A549 treated with GW870086 at 1 μM for 4 hours (cell line): ENCODE measurements around the gene KLC3. TPM values are rescaled to one million over a fixed set of nuclear protein-coding genes. Genes with fewer than 3 reads are reported as not detected.

Experiments used
- total RNA-seq: library from RNA; stranded (reverse); fragments of 200-300 nt; extraction: Qiagen RNA extraction; gene quantifications from 5 replicates; pipeline ENCODE4 v1.2.3, GENCODE V29; 2022; ENCODE audit warnings: low read depth

The KLC3 gene
- 0.41 to 0.78 TPM (median 0.65 TPM) in 5 replicates for total RNA-seq

GRCh38 chr19:45340232-45340898 lies at the start of gene KLC3:
TSS of gene KLC3 (plus strand) at chr19:45340750. CDS start at chr19:45345542, 4,792 bp downstream.

GRCh38 chr19:45322744-45323281 lies 17.7 kb upstream of the KLC3 start, which contains the start of gene CKM:
TSS of gene CKM (minus strand) at chr19:45322875. CDS start at chr19:45319713, 3,162 bp downstream.

GRCh38 chr19:45370410-45371204 lies 30.1 kb downstream of the KLC3 start, which contains the start of gene ERCC2:
TSS of gene ERCC2 (minus strand) at chr19:45370573. CDS start at chr19:45370540, 33 bp downstream.

Other genes starting within 250 kb of the KLC3 start
- 23.0 to 34.7 TPM (median 34.0 TPM) in 5 replicates for gene PPP1R37, start 247.6 kb upstream of the KLC3 start, total RNA-seq
- gene NKPD1, start 179.8 kb upstream of the KLC3 start, total RNA-seq = 0.17 to 0.34 TPM (median 0.28 TPM) in 5 replicates
- 39.1 to 47.2 TPM (median 42.7 TPM) in 5 replicates for gene TRAPPC6A, start 162.5 kb upstream of the KLC3 start, total RNA-seq
- gene BLOC1S3, start 162.0 kb upstream of the KLC3 start, total RNA-seq = 14.5 to 19.8 TPM (median 17.6 TPM) in 5 replicates
- gene EXOC3L2, start 95.3 kb upstream of the KLC3 start, total RNA-seq = 1.2 to 2.3 TPM (median 1.7 TPM) in 5 replicates
- gene MARK4, start 89.5 kb upstream of the KLC3 start, total RNA-seq = 6.5 to 9.8 TPM (median 7.1 TPM) in 5 replicates
- gene CKM, start 17.9 kb upstream of the KLC3 start, total RNA-seq = 0.10 TPM in 1 of 5 replicates, not detected in the others
- gene ERCC2, start 29.8 kb downstream of the KLC3 start, total RNA-seq = 10.7 to 13.6 TPM (median 12.8 TPM) in 5 replicates
- 36.0 to 42.8 TPM (median 38.5 TPM) in 5 replicates for gene PPP1R13L, start 64.3 kb downstream of the KLC3 start, total RNA-seq
- 43.2 to 53.5 TPM (median 49.7 TPM) in 5 replicates for gene POLR1G, start 65.9 kb downstream of the KLC3 start, total RNA-seq
- 146 to 178 TPM (median 168 TPM) in 5 replicates for gene ERCC1, start 83.2 kb downstream of the KLC3 start, total RNA-seq
- gene FOSB, start 127.2 kb downstream of the KLC3 start, total RNA-seq = 8.6 to 16.5 TPM (median 13.5 TPM) in 5 replicates
- 10.7 to 18.4 TPM (median 12.8 TPM) in 5 replicates for gene RTN2, start 156.3 kb downstream of the KLC3 start, total RNA-seq
- 6.9 to 9.6 TPM (median 8.7 TPM) in 5 replicates for gene PPM1N, start 157.7 kb downstream of the KLC3 start, total RNA-seq
- gene VASP, start 166.7 kb downstream of the KLC3 start, total RNA-seq = 200 to 267 TPM (median 250 TPM) in 5 replicates
- 12.7 to 20.1 TPM (median 18.1 TPM) in 5 replicates for gene OPA3, start 244.1 kb downstream of the KLC3 start, total RNA-seq